ENCODE measurements around the gene C20orf144. TPM values are rescaled to one million over a fixed set of nuclear protein-coding genes. Genes with fewer than 3 reads are reported as not detected.

C20orf144 gene
- total and polyA plus RNA-seq, 9 of the 15 experiments (the other 6 are each of a cell fraction or from before 2014, with no cell fraction given): 0.04 to 0.23 (median 0.11) TPM; not detected in 2

DNA sequence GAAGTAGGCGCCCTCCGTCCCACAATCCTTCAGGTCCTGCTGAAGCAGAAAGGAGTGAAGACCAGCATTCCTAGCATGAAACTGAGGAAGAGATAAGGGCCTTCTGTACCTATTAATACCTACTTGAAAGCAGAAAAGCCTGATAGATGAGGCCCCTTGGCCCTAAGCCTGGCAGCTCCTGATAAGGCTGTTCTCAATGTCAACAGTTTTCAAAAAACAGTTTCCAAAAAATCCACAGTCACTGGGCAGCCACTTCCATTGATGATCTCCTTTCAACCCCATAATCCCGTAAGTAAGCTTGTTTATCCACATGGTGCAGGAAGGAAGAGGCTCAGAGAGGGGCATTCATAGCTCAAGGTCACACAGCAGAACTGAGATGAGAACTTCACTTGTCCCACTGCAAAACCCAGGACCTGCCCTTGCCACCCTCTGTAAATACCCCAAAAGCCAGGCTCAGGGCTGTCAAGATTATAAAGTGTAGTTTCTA is 26.9 kb downstream of the C20orf144 start (continued):
- TF ChIP-seq, protein P1, sequence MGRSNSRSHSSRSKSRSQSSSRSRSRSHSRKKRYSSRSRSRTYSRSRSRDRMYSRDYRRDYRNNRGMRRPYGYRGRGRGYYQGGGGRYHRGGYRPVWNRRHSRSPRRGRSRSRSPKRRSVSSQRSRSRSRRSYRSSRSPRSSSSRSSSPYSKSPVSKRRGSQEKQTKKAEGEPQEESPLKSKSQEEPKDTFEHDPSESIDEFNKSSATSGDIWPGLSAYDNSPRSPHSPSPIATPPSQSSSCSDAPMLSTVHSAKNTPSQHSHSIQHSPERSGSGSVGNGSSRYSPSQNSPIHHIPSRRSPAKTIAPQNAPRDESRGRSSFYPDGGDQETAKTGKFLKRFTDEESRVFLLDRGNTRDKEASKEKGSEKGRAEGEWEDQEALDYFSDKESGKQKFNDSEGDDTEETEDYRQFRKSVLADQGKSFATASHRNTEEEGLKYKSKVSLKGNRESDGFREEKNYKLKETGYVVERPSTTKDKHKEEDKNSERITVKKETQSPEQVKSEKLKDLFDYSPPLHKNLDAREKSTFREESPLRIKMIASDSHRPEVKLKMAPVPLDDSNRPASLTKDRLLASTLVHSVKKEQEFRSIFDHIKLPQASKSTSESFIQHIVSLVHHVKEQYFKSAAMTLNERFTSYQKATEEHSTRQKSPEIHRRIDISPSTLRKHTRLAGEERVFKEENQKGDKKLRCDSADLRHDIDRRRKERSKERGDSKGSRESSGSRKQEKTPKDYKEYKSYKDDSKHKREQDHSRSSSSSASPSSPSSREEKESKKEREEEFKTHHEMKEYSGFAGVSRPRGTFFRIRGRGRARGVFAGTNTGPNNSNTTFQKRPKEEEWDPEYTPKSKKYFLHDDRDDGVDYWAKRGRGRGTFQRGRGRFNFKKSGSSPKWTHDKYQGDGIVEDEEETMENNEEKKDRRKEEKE (IDR thresholded peaks at IDR 0.05; ENCODE audit: borderline replicate concordance in 1 of 2, control insufficient read depth in 1 of 2, low read depth in 2 of 2, low read length in 1 of 2): no peak
- TF ChIP-seq DNMT1 (IDR thresholded peaks at IDR 0.05) (no peak), RB1 (IDR thresholded peaks at IDR 0.05; ENCODE audit: low read depth) (peak; percentile 53), PHB2 (IDR thresholded peaks at IDR 0.05; ENCODE audit: low read depth) (peak; percentile 63; the same call in 1 of the 2 replicates), CC2D1A (IDR thresholded peaks at IDR 0.05) (0 out of 2 replicates have a peak, but pooled peaks have one; percentile 16), ATF7 (IDR thresholded peaks at IDR 0.05) (peak; percentile 52; the same call in 1 of the 2 replicates), ATF1 (CRISPR knock-in tag; IDR thresholded peaks at IDR 0.05) (no peak), ATF1 (tag; IDR thresholded peaks at IDR 0.05) (no peak; the same call in 1 of the 2 replicates), THRAP3 (IDR thresholded peaks at IDR 0.05; ENCODE audit: borderline replicate concordance) (no peak)
- TF ChIP-seq, protein P2, sequence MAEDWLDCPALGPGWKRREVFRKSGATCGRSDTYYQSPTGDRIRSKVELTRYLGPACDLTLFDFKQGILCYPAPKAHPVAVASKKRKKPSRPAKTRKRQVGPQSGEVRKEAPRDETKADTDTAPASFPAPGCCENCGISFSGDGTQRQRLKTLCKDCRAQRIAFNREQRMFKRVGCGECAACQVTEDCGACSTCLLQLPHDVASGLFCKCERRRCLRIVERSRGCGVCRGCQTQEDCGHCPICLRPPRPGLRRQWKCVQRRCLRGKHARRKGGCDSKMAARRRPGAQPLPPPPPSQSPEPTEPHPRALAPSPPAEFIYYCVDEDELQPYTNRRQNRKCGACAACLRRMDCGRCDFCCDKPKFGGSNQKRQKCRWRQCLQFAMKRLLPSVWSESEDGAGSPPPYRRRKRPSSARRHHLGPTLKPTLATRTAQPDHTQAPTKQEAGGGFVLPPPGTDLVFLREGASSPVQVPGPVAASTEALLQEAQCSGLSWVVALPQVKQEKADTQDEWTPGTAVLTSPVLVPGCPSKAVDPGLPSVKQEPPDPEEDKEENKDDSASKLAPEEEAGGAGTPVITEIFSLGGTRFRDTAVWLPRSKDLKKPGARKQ (CRISPR knock-in tag; IDR thresholded peaks at IDR 0.05): no peak
- TF ChIP-seq, protein P3, sequence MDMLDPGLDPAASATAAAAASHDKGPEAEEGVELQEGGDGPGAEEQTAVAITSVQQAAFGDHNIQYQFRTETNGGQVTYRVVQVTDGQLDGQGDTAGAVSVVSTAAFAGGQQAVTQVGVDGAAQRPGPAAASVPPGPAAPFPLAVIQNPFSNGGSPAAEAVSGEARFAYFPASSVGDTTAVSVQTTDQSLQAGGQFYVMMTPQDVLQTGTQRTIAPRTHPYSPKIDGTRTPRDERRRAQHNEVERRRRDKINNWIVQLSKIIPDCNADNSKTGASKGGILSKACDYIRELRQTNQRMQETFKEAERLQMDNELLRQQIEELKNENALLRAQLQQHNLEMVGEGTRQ (CRISPR knock-in tag; IDR thresholded peaks at IDR 0.05): no peak
- TF ChIP-seq, protein P4, sequence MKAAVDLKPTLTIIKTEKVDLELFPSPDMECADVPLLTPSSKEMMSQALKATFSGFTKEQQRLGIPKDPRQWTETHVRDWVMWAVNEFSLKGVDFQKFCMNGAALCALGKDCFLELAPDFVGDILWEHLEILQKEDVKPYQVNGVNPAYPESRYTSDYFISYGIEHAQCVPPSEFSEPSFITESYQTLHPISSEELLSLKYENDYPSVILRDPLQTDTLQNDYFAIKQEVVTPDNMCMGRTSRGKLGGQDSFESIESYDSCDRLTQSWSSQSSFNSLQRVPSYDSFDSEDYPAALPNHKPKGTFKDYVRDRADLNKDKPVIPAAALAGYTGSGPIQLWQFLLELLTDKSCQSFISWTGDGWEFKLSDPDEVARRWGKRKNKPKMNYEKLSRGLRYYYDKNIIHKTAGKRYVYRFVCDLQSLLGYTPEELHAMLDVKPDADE (conservative IDR thresholded peaks at IDR 0.05; ENCODE audit: control insufficient read depth, low read depth, low read length): no peak

Data from K562 (cell line).